ENCODE measurements around the gene ASGR1.
"Not testable (repeated sequence)": the region's sequence is repeated elsewhere in the genome, so short reads cannot be mapped to it uniquely, and the experiment has no call there.

ASGR1 gene

DNA sequence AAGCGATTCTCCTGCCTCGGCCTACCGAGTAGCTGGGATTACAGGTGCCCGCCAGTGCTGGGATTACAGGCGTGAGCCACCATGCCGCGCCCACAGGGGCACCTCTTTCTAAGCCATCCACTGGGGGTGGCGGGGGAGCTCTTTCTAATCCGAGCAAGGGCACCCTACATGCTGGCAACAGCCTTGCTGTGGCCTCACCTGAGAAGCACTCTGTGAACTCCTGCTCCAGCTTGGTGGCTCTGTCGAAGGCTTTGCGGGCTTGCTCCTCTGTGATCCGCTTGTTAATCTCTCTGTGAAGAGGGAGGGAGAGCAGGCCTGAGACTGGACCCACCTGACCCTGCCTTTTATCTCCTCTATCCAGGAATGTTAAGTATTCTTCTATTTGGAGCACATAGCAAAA is 11.9 kb upstream of the ASGR1 start:
- DNase-seq (ENCODE audit: low spot score) = no peak

DNA sequence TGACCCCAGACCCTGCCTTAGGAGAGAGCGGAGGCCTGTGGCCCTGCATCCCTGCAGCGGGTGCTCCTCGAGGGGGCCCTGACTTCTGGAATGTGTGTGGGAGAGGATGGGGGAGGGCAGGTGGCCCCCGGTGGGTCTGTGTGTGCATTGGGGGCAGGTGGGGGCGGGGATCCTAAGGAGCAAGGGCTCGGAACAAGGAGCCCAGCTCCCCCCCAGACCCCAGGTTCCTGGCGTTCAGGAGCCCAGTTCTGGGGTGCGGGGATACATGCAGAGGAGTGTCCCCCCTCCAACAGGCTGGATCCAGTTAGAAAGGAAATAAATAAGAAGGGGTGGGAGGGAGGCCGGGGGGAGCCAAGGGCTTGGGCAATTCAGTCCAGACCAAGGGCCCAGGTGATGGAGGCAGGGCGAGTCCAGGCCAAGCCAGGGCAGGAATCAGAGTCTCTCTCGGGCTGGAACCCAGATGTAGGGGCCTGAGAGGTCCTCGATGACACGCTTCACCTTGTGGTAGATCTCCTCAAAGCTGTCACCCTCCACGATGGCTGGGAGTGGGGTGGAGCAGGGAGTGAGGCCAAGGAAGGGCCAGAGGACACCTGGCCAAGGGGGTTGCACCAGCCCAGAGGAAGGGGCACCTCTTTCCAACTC is 11.2 kb upstream of the ASGR1 start:
- no peak for DNase-seq (ENCODE audit: low spot score)

DNA sequence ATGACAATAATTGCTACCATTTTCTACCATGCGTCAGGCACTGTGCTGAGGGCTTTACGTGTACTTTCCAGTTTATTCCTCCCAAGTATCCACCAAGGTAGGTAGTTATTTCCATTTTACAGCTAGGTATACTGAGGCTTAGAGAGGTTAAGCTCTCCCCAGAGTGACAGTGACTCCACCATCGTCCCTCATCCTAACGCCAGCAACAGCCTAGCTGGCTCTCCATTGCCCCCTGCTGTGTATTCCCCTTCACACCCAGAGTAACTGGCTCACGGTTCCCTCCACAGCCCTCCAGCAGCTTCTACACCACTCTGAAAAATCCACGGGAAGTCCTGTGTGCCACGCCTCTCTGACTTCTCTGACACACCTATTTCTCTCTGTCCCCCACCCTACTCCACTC is 7.1 kb upstream of the ASGR1 start:
- DNase-seq (ENCODE audit: low spot score) = no peak

DNA sequence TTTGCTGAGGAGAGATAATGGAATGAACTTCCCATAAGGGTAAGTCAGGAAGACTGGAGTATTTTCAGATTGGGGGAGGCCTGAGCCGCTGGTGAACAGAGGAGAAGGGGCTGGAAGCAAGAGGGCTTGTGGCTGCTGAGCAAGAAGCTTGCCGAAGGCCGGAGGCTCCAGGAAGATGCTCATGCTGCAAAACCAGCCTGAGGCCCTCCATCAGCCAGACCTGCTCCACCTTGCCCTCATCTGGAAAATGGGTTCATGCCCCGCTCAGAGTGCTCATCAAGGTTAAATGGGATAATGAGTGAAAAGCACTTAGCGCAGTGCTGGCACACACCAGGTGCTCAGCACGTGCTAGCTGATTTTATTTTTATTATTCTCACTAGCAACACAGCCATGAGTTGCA is 5.5 kb upstream of the ASGR1 start:
- no peak for DNase-seq (ENCODE audit: low spot score)

DNA sequence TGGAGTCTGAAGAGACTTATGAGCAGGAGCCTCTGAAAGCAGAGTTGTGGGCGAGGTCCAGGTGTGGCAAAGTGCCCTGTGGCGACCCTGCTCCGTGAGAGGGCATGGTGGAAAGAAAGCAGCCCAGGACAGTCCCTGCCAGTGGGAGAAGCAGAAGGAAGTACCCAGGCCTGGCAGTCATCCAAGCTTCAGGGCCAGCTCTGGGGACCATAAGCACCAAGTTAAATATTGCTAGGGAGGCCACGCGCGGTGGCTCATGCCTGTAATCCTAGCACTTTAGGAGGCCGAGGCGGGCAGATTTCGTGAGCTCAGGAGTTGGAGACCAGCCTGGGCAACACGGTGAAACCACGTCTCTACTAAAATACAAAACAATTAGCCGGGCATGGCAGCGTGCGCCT is 4.9 kb upstream of the ASGR1 start:
- peak; percentile 40 for DNase-seq (ENCODE audit: low spot score)

DNA sequence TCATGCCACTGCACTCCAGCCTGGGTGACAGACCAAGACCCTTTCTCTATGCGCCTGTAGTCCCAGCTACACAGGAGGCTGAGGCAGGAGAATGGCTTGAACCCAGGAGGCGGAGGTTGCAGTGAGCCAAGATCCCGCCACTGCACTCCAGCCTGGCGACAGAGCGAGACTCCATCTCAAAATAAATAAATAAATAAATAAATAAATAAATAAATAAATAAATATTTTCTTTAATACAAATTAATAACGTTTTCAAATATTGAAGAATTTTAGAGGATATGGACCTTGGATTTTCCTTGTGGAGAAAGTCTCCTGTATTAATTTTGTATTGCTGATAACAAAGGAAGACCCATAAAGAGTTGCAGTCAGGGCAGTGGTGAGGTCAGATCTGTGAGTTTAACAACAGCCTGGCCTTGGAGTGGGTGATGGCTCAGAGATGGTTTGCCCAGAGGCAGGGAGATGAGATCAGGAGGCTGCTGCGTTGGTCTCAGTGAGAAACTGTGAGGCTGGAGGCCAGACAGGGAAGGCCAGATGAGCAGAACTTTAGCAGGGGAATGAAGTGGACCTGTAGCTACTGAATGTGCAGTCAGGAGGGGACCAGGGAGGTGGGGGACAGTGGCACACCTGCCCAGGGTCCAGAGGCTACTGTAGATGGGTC is 4.4 kb upstream of the ASGR1 start:
- no peak for DNase-seq (ENCODE audit: low spot score)

DNA sequence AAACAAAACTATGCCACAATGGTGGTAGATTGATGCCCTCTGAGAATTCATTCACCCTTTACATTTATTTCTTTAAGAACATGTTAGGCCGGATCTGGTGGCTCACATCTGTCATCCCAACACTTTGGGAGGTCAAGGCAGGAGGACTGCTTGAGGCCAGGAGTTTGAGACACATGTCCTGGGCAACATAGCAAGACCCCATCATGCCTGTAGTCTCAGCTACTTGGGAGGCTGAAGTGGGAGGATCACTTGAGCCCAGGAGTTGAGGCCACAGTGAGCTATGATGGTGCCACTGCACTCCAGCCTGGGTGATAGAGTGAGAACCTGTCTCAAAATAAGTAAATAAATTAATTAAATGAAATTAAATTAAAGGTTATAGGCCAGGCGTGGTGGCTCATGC is 2.9 kb upstream of the ASGR1 start:
- DNase-seq (ENCODE audit: low spot score) = not testable (repeated sequence)

DNA sequence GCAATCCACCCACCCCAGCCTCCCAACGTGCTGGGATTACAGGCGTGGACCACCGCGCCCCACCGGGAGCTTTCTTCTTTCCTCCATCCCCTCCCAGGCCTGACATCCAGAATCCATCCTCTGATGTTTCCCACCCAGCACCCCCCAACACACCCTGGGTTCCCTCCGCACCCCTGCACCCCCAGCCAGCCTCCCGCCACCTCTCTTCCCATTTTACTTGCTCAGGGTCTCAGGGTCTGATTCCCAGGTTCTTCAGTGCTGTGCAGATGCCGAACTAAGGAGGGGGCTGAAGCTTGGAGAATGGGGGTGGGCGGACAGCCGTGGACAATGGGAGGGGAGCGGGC is 225 bp downstream of the ASGR1 start:
- no peak for DNase-seq (ENCODE audit: low spot score)

DNA sequence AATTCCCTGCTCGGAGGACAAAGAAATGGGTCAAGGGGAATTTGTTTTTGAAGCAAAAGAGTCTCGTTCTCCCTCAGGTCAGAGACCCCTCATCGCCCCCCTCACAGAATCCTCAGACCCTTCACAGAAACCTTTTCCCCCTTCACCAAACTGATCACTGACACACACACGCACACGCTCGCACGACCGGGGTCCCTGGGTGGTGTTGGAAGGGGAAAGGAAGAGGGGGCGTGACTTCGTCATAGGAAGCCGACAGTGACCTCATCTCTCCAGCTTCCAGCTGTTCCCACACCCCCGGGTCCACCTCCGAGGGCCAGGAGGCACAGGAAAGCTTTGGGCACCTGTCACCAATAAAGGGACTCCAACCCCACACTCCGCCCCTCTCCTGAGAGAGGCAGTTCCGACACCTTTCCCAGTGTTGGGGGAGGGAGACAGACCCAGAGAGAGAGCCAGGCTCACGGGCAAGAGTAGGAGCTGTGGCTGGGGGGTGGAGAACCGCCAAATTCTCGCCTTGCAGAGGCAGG is 1.2 kb downstream of the ASGR1 start:
- DNase-seq (ENCODE audit: low spot score) = no peak

DNA sequence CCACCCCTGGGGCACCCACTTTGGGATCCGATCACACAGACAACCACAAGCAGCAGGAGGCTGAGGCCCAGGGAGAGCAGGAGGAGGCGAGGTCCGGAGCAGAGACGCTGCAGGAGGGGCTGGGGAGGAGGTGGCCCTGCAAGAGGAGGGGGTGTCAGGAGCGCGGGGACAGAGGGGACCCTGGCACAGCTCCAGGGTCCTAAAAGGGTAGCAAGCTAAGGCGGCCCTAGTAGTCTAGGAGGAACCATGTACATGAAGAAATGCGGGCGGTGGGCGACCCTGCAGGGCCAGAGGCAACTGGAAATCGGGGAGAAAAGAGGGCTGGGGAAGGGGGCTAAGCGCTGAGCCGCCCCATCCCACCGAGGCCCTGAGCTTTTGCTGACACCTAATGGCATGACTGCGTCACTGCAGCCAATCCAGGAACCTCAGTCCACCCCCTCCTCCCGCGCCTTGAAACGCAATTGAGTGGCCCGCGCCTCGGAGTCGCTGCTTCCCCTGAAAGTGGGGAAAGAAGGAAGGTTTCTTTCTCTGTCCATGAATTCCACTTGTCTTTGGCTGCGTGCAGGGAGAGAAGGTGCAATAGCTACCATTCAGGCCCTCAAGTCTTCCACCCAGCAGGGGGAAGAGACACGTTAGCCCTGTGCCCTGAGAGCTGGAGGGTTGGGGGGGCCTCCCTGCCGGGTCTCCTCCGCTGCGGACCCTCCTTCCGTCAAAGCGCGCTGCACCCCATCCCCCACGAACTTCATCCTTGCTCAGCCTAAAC is 1.8 kb downstream of the ASGR1 start:
- peak; percentile 81 for DNase-seq (ENCODE audit: low spot score)

DNA sequence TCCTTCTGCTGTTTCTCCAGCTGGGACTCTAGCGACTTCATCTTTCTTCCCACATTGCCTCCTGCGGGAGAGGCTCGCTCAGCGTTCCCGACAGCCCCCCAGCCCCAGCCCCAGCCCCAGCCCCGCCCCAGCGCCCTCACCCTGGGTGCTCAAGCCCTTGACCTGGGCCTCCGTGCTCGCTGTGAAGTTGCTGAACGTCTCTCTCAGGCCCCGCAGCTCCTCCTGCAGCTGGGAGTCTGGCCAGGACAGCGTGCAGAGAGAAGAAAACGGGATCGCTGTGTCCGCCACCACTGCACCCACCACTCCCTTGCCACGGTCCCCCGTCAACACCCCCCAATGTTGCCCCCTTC is 2.4 kb downstream of the ASGR1 start:
- no peak for DNase-seq (ENCODE audit: low spot score)

DNA sequence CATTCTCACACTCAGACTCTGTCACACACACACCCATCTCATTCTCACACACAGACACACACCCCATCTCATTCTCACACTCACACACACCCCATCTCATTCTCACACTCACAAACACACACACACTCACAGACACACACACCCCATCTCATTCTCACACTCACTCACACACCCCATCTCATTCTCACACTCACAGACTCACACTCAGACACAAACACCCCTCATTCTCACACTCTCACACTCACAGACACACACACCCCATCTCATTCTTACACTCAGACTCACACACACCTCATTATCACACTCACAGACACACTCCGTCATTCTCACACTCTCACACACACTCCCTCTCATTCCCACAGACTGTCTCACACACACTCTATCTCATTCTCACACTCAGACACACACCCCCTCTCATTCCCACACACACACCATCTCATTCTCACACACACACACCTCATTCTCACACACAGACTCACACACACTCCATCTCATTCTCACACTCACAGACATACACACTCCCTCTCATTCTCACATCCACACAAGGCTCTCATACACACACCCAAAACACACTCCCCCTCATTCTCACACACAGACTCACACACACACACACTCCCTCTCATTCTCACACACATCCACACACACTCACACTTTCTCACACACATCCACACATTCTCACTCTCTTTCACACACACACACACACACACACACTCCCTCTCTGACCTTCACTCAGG is 2.9 kb downstream of the ASGR1 start:
- DNase-seq (ENCODE audit: low spot score) = no peak

DNA sequence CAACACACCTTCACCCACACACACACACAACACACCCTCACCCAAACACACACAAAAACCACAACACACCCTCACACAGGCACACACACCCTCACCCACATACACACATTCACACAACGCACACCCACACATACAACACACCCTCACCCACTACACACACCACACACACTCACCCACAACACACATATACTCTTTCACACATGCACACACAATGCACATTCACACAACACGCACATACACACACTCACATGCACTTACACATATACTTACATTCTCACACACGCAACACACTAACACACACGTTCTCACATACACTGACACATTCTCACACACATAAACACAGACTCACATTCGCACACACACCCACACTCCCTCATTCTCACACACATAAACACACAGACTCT is 3.8 kb downstream of the ASGR1 start:
- no peak for DNase-seq (ENCODE audit: low spot score)

DNA sequence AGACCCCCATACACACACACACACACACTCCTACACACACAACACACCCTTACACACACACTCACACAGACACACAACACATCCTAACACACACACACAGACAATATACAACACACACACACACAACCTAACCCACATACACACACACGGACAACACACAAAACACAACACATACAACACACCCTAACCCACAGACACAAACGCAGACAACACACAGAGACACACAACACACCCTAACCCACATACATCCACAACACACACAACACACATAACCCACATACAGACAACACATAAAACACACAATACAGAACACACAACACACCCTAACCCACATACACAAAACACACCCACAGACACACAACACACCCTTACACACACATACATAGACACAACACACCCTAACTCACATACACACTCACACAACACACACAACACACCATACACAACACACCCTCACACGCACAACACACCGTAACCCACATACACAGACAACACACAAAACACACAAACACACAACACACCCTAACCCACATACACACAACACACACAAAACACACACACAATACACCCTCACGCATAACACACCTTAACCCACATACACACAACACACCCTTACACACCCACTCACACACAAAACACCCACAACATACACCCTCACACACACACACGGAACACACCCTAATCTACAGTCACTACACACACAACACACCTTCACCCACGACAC is 4.4 kb downstream of the ASGR1 start:
- DNase-seq (ENCODE audit: low spot score) = no peak

DNA sequence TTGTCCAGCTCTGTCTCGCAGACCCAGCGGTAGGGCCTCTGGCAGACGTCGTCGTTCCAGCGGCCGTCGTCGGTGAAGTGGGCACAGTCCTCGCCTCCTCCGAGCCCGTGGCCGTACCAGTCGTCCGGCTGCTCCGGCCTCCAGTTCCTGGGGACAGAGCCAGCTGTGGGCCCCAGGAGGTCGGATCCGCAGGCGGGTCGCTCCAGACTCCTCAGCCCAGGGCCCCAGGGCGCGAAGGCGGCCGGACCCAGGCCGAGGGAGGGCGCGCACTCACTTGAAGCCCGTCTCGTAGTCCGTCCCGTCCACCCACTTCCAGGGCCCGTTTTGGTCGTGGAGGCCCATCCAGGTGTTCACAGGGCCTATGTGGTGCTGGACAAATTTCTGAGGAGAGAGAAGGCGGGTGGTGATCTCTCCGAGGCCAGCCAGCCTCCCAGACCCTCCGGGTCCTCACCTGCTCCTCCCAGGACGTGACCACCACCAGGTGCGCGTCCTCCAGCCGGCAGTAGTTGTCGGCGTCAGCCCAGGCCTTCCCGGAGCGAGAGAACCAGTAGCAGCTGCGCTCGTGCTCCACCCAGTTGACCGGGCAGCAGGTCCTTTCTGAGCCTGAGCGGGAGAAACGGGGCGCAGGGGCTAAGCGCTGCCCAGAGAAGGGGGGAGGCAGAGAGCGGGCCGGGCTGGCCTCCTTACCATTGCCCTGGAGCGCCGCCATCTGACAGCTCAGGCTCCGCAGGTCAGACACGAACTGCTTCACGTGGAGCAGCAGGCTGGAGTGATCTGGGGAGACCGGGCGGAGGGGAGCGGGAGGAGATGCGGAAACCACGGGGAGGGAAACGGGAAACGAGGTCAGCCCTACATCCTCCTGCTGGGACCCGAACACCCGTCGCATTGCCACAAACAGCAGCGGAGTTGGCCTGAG is 5.2 kb downstream of the ASGR1 start:
- DNase-seq (ENCODE audit: low spot score) = peak; percentile 41

DNA sequence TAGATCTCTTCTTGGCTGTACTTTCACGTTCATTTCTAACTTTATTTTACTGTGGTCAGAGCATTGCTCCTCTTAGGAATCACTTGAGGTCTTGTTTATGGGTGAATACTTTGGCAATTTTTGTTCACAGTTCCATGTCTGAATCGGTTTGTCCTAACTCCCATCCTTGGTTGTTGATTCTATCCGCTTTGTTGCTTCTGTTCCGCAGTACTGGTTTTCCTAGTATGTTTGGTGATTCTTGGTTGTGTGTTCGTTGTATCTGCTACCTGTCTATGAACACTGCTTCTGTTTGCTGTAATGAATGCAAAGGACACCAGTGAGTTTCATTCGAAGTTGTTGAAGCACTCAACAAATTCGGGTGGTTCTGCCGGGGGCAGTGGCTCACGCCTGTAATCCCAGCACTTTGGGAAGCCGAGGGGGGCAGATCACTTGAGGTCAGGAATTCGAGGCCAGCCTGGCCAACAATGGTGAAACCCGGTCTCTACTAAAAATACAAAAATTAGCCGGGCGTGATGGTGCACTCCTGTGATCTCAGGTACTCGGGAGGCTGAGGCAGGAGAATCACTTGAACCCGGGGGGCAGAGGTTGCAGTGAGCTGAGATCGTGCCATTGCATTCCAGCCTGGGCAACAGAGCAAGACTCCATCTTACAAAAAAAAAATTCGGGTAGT is 6.5 kb downstream of the ASGR1 start:
- DNase-seq (ENCODE audit: low spot score) = not testable (repeated sequence)

DNA sequence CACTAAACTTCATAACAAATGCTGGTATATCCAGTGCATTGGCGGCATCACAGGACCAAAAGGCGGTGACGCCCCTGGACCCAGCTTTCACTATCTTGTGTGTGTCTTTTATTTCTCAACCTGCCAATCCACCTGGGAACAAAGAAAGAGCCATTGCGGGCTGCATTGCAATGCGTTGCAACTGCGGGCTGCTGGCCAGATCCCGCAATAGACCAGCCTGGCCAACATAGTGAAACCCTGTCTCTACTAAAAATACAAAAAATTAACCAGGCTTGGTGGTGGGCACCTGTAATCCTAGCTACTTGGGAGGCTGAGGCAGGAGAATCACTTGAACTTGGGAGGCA is 9.6 kb downstream of the ASGR1 start:
- DNase-seq (ENCODE audit: low spot score) = not testable (repeated sequence)

DNA sequence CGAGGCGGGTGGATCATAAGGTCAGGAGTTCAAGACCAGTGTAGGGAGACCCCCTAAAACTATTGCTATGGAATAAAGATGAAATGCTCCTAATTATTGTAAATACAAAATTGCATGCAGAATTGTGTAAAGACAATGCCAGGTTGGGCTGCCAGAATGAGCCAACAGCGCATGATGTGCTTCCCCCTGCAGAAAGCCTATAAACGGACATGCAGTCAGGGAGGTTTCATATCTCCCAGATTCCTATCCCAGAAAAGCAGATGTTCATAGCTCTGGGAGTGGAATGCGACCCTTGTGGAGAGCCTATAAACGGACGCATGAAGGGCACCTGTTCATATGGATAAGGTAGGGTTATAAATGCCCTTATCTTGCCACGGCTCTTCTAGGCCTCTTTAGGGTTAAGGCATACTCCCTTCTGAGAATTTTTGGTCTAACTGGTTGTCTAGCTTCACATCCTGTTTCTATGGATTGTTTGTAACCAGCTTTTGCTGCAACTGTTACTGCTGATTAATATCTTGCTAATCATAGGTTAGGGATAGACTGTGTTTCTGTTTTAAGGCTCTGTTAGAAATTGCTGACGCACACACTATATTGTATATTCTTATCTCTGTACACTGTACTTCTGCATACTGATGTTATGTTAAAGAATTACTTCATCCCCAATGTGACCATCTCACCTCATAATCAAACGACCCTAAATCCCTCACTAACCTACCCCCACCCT is 10.2 kb downstream of the ASGR1 start:
- DNase-seq (ENCODE audit: low spot score) = not testable (repeated sequence)

DNA sequence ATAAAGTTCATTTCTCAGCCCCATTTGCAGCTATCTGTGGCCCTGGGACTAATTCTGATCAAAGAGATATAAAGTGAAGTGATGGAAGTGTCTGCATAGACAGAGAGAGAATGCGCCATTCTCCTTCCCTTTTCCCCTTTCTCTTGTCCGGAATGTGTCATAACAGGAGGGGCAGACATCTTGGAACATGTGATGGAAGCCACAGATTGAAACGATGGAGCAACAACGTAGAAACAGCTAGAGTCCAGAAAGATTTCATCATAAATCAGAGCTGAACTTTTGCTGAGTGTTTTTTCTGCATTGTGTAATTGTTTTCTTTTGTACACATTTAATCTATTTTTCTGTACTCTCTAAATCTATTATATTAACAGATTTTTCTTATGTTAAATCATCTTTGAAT is 11.3 kb downstream of the ASGR1 start:
- DNase-seq (ENCODE audit: low spot score) = no peak

DNA sequence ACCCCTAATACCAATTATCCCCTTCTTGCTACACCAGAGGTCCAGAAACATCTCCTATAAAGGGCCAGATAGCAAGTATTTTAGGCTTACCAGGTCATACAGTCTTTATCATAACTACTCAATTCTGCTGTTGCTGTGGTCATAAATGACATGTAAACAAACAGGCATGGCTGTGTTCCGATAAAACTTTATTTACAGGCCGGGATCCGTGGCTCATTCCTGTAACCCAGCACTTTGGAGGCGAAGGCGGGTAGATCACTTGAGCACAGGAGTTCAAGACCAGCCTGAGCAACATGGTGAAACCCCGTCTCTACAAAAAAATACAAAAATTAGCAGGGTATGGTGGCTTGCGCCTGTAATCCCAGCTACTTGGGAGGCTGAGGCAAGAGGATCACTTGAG is 12.3 kb downstream of the ASGR1 start:
- no peak for DNase-seq (ENCODE audit: low spot score)
